HPDE6-E6E7 (cell line): Measurements from ENCODE around the gene DCDC2C.
"Not testable (repeated sequence)": the region's sequence is repeated elsewhere in the genome, so short reads cannot be mapped to it uniquely, and the experiment has no call there.

Experiments
- DNase-seq: peaks from one replicate; pipeline ENCODE4 v3.0.0; 2011; ENCODE audit warnings: missing footprints; ENCODE audit errors: extremely low spot score

DCDC2C gene, protein sequence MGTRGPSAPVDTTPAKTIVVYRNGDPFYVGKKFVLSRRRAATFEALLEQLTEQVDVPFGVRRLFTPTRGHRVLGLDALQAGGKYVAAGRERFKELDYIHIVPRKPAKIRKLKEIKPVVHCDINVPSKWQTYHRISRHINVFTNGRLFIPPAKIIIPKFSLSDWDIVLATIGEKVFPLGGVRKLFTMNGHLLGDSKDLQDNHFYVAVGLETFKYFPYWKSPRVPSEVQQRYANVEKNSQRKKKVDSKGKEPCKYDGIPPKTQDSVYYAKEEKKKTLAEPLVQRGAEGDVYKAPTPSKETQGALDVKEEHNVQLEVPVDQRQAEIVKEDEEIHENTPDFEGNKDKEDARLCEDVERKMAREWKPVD

GRCh38 chr2:3703236-3703756 lies at the start of gene DCDC2C:
DCDC2C (plus strand) TSS chr2:3703575; CDS start chr2:3703752, 177 bp downstream.
- no peak for DNase-seq

- no peak for DNase-seq
Measured at GRCh38 chr2:3654011-3654410, 49.4 kb upstream of the DCDC2C start.

DNA sequence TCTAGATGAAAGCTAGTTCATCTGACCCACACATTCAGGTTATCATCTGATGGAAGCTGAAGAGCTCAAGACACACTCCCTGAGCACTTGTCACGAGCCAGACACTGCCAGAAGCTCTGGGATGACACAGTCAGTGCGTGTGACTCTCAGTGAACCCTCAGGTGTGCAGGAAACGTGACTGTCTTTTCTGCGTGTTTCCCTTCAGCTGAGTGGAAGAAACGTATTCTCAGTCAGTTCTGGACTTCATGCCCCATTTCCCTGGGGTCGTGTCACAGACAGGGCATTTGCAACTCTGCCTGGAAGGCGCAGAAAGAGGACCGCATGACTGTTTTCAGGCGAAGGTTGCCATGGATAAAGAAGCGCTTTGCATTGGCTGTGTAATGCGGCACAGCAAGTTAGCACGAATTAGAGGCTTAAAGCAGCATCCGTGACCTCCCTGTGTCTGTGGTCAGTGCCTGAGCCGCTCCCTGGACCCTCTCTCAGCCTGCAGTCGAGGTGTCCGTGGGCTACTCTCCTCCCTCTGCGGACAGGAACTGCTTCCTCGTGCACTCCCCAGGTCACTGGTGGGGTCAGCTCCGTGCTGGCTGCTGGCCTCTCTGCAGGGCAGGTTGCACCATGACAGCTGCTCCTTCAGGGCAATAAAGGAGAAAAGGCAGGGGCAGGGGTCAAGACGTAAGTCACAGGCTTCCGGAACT lies 48.7 kb upstream of the DCDC2C start:
- no peak for DNase-seq

DNA sequence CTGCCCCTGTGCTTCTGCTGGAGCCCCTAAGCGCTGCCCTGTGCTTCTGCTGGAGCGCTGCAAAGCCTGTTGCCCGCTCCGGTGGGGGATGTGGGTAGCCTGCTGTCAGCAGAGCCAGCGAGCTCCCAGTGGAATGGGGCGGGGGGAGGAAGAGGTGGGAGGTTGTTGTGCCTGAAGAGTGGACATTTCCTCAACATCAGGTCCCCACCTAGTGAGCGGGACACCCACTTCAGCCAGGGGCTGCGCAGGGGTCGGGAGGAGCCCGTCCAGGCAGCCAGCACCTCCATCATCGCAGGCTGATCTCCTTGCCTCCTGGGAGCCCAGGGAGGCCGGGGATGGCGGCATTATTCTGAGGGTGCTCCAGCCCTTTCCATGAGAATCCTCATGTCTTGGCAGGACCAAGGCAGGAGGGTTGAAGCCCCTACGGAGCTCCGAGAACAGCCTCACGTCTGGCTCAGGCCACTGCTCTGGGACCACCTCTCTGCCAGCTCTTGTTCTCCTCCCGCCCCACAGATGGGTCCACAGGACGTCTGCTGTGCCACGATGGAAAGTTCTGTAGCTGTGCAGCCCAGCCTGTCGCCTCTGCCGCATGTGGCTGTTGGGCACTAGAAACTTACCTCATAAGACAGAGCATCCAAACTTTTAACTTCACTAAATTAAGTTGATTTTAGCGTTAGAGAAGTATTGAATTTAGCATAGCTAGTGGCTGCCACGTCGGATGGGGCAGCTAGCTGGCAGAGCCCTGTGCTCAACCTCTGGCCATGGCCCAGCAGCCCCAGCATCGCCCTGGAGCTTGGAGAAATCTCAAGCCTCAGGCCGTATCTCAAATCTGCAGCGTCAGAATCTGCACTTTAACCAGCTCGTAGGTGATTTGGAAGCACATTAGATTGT lies 47.3 kb upstream of the DCDC2C start:
- DNase-seq, result no peak

- no peak for DNase-seq
Measured at GRCh38 chr2:3656762-3657721, 46.3 kb upstream of the DCDC2C start.

GRCh38 chr2:3657881-3658280 lies 45.5 kb upstream of the DCDC2C start, which contains the start of gene ALLC:
ALLC (plus strand) TSS chr2:3658200; CDS start chr2:3671158, 12,958 bp downstream.
- no peak for DNase-seq

DNA sequence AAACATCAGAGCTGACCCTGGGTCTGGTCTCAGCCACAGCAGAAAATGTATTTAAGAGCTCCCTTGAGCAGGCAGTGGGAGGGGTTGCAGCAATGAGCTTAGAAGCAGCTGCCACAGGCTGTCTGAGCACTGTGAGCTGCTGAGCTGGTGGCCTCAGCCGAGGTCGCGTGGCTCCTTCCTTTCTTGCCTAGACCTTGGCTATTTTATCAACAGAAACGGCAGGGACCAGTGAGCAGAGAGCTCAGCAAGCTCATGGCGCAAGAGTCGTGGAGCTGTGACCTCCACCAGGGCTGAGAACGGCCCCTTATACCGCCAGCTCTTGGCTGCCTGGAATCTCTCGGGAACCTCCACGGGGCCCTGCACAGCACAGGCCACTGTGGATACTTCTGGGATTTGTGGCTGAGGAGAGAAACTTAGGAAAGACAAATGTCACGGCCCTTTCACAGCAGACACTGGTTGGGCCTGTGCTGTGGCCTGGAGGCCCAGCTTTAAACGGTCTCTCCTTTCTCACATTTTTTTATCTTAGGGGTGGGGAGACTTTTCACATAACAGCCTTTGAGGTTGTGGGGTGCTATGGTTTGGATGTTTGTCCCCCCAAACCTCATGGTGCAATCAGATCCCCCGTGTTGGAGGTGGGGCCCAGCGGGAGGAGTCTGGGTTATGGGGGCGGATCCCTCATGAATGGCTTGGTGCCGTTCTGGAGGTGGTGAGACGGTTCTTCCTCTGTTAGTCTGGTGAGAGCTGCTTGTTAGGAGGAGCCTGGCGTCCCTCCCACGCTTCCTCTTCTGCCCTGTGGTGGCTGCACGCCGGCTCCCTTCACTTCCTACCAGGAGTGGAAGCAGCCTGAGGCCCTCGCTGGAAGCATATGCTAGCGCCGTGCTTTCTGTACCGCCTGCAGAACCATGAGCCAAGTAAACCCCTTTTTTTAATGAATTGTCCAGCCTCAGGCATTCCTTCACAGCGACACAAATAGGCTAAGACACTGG lies 43.6 kb upstream of the DCDC2C start:
- DNase-seq, result no peak

DNA sequence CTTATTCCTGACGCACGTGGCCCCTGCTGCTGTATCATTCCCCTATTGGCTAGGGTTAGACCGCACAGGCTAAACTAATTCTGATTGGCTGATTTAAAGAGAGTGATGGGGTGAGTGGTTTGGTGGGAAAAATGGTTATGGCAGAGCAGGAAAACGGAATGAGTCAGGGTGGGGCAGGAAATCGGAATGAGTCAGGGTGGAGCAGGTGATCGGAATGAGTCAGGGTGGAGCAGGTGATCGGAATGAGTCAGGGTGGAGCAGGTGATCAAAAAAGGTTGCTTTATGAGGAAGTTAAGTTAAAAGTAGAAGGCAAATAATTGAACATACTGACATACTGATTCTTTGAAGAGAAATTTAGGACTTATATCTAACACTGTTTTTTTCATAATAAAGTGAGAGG lies 42.7 kb upstream of the DCDC2C start:
- not testable (repeated sequence) for DNase-seq

GRCh38 chr2:3661149-3661660 lies 42.2 kb upstream of the DCDC2C start:
- no peak for DNase-seq

GRCh38 chr2:3662239-3662638 lies 41.1 kb upstream of the DCDC2C start:
- DNase-seq, result no peak

GRCh38 chr2:3664118-3664517 lies 39.3 kb upstream of the DCDC2C start:
- DNase-seq, result no peak

GRCh38 chr2:3664925-3665324 lies 38.5 kb upstream of the DCDC2C start:
- DNase-seq, result no peak

DNA sequence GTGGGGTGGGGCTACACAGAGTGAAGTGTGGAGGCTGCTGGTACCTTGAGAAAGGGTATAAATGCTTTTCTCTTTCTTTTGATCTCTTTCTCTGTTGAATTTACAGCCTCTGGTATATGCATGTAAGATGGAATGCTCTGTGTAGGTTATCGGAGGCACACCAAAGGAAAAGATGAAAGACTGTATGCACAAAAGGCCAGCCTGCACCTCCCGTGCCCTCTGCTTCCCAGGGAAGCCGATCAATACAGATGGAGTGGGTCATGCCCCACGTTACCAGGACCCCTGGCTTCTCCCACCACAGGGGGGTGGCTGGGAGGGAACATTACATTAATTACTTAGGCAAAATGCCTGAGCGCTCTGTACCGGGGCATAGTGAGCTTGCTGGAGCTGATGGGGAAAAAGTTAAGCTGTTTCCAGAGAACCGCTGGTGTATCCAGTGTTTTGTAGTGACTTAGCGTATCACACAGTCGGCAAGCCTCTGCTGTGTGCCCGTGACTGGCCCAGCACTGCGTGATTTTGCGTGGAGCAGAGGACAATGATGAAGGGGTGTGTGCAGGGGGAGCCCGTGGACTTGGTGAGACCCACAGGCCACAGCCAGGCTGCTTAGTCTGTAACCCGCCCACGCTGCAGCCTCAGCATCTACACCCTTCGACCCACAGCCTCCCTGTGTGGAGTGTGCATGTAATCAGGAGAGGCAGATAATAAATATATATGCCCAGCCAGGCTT lies 37.3 kb upstream of the DCDC2C start:
- no peak for DNase-seq

DNA sequence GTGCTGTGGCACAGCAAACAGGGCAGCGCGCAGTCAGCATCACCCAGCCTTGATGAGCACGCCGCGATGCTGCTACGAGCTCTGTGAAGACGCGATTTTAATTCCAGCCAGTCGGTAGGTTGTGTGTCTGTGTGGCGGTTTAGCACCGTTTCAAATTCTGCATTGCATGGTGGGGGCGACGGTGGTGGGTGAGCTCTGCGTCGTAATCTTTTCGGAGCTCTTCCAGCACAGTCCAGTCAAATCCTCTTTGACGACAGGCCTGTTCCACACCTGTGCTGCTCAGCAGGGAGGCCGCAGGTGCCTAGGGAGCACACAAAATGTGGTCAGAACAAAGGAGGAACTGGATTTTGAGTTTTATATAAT lies 36.8 kb upstream of the DCDC2C start:
- DNase-seq, result no peak

DNA sequence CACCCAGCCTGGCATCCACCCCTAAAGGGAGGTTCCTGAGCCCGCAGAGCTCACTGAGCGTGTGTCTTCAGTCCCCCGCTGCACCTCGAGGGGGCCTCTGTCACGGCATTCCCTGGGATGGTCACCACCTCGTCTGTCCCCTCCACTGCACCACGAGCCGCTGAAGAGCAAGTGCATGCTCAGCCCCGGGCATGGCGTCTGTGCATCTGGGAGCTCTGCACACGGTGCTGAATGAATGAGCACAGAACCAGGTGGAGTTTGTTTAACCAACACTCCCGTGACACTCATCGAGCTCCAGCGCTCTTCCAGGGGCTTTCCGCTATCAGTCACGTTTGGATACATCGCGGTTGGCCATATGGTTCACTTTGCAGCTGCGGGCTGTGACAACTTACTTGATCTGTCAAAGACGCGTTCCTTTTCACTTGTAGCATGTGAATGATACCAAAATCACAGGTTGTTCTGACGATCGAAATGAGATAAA lies 36.2 kb upstream of the DCDC2C start:
- no peak for DNase-seq

GRCh38 chr2:3669656-3670055 lies 33.7 kb upstream of the DCDC2C start:
- DNase-seq, result no peak

- DNase-seq, result no peak
Measured at GRCh38 chr2:3670376-3670775, 33.0 kb upstream of the DCDC2C start.

- no peak for DNase-seq
Measured at GRCh38 chr2:3670941-3671340, 32.4 kb upstream of the DCDC2C start.
